NB4 (cell line): ENCODE data around the gene ANKRD39.

ENCODE experiments used
- TF ChIP-seq, protein P1 (sequence below): IDR thresholded peaks from one replicate; pipeline ENCODE4 v1.5.1; 2012; ENCODE audit warnings: low read depth, low read length
- TF ChIP-seq, protein P2 (sequence below): IDR thresholded peaks from 2 replicates; pipeline ENCODE4 v1.6.1; 2011; ENCODE audit warnings: low read depth, low read length

DNA sequence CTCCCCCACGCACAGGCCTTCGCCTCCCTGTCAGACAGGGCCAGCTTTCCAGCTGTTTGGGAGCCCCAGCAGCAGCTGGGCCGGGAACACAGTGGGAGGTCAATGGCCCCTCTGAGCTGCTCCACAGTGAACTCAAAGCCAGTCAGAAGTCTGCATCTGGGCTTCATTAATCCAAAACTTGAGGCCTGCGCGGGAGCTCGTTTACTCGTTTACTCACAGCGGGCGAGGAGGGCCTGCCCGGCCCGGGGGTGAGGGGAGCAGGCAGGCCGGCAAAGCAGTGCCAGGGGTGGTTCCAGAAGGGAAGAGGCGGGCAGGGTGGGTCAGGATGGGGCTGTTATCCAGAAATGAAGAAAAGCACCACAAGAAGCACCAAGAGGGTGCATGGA lies 48.9 kb upstream of the ANKRD39 start:
- TF ChIP-seq, protein P1, sequence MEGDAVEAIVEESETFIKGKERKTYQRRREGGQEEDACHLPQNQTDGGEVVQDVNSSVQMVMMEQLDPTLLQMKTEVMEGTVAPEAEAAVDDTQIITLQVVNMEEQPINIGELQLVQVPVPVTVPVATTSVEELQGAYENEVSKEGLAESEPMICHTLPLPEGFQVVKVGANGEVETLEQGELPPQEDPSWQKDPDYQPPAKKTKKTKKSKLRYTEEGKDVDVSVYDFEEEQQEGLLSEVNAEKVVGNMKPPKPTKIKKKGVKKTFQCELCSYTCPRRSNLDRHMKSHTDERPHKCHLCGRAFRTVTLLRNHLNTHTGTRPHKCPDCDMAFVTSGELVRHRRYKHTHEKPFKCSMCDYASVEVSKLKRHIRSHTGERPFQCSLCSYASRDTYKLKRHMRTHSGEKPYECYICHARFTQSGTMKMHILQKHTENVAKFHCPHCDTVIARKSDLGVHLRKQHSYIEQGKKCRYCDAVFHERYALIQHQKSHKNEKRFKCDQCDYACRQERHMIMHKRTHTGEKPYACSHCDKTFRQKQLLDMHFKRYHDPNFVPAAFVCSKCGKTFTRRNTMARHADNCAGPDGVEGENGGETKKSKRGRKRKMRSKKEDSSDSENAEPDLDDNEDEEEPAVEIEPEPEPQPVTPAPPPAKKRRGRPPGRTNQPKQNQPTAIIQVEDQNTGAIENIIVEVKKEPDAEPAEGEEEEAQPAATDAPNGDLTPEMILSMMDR: no peak
- TF ChIP-seq, protein P2, sequence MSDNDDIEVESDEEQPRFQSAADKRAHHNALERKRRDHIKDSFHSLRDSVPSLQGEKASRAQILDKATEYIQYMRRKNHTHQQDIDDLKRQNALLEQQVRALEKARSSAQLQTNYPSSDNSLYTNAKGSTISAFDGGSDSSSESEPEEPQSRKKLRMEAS: no peak
